ENCODE data around the gene STRIP1.
"Not testable (repeated sequence)": the region's sequence is repeated elsewhere in the genome, so short reads cannot be mapped to it uniquely, and the experiment has no call there.

Gene STRIP1

DNA sequence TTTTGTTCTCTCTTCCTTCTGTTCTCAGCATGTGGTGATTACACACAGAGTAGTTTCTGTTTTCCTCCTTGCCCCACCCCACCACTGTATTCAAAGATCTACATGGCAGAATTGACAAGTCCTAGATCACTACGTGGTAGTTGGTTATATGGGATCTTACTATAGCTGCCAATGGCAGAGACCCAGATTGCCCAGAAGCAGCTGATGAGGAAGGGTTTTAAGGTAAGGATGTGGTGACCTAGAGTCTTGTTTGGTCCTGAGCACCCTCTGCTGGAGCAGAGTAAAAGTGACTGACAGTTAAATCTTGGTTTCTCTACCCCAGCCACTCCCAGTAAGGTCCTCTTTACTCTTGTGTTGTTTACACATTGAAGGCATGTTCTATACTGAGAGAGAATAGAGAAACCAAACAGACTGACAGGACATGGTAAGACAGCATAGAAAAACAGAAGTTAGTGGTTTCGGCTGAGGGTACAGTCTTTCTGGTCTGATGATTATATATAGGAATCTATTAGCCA lies 22.8 kb upstream of the STRIP1 start:
- H3K36me3 ChIP-seq (ENCODE audit: control insufficient read depth, insufficient read depth, low read length) = peaks cover 74% of the 10 kb centered on the region
- H3K27ac ChIP-seq (ENCODE audit: low read depth, low read length) = no peak overlapping the region
- H3K4me1 ChIP-seq (ENCODE audit: control insufficient read depth, insufficient read depth, low read length) = peaks cover 11% of the 10 kb centered on the region
- H3K4me3 ChIP-seq (ENCODE audit: low read depth, low read length) = no peak overlapping the region
- no peaks in the 10 kb centered on the region for H3K9me3 ChIP-seq (ENCODE audit: control insufficient read depth, insufficient read depth, low read depth, low read length)
- no peaks in the 10 kb centered on the region for H3K27me3 ChIP-seq (ENCODE audit: control insufficient read depth, insufficient read depth, low read length)
- H3K9ac ChIP-seq (ENCODE audit: low read length) = no peak overlapping the region

DNA sequence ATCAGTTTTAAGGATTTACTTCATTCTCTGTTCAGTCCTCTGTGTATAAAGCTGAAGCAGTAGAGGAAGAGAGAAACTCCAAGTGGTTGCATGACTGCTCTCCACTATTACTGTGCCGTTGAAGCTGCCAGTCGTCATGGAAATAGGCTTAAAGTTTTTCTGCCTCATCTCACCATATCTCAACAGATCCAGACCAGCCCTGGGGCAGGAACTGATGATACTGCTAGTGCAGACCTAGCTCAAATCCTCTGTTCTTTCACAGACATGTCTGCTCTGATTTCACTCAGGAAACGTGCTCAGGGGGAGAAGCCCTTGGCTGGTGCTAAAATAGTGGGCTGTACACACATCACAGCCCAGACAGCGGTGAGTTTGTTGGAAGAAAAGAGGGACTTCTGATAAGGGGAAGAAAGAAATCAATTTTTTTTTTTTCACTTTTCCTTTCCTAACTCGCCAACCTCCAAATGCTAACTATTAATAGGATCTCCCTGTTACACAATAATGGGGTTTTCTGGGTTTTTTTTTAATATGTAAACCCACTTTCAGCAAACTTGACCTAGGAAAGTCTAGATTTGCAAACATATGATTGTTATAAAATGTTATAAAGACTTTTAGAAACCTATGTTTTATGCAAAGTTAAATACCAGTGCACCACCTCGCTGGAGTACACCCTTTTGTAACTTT lies 22.2 kb upstream of the STRIP1 start:
- H3K9ac ChIP-seq (ENCODE audit: low read length) = no peak overlapping the region
- no peak overlapping the region for H3K27ac ChIP-seq (ENCODE audit: low read depth, low read length)
- H3K4me1 ChIP-seq (ENCODE audit: control insufficient read depth, insufficient read depth, low read length) = peaks cover 5% of the 10 kb centered on the region
- H3K36me3 ChIP-seq (ENCODE audit: control insufficient read depth, insufficient read depth, low read length) = peaks cover 81% of the 10 kb centered on the region
- no peaks in the 10 kb centered on the region for H3K9me3 ChIP-seq (ENCODE audit: control insufficient read depth, insufficient read depth, low read depth, low read length)
- no peak overlapping the region for H3K4me3 ChIP-seq (ENCODE audit: low read depth, low read length)
- no peaks in the 10 kb centered on the region for H3K27me3 ChIP-seq (ENCODE audit: control insufficient read depth, insufficient read depth, low read length)

DNA sequence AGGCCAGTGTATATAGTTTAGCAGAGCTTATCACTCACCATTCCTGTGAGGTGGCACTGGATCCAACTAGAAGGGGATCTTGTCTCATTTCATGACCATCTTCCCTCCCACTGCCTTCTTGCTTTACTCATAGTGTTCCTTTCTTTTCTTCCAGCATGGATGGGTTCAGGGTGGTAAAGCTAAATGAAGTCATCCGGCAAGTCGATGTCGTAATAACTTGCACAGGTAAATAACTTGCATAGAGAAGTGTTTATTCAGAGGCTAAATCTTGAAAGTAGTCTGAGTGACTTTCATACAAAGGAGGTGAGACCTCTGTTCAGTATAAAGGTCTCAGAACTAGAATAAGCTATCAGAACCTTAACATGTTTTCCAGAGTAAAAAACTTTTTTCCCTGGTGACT lies 16.6 kb upstream of the STRIP1 start:
- Histone ChIP-seq H3K36me3 (ENCODE audit: control insufficient read depth, insufficient read depth, low read length) (peaks cover 97% of the 10 kb centered on the region), H3K9me3 (ENCODE audit: control insufficient read depth, insufficient read depth, low read depth, low read length) (no peaks in the 10 kb centered on the region), H3K4me1 (ENCODE audit: control insufficient read depth, insufficient read depth, low read length) (no peaks in the 10 kb centered on the region), H3K27ac (ENCODE audit: low read depth, low read length) (no peak overlapping the region), H3K27me3 (ENCODE audit: control insufficient read depth, insufficient read depth, low read length) (no peaks in the 10 kb centered on the region), H3K9ac (ENCODE audit: low read length) (no peak overlapping the region), H3K4me3 (ENCODE audit: low read depth, low read length) (no peak overlapping the region)

DNA sequence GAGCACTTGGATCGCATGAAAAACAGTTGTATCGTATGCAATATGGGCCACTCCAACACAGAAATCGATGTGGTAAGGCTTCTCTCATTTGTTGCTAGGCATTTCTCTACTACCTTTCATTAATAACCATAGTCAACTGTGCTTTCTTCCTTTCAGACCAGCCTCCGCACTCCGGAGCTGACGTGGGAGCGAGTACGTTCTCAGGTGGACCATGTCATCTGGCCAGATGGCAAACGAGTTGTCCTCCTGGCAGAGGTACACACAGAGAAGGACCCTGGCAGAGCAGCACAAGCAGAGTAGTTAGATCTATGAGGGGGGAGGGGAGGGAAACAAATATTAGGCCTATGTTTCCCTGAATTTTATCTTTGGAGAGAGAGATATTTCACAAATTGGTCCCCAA lies 16.0 kb upstream of the STRIP1 start:
- H3K36me3 ChIP-seq (ENCODE audit: control insufficient read depth, insufficient read depth, low read length) = peaks cover 97% of the 10 kb centered on the region
- no peak overlapping the region for H3K27ac ChIP-seq (ENCODE audit: low read depth, low read length)
- H3K27me3 ChIP-seq (ENCODE audit: control insufficient read depth, insufficient read depth, low read length) = no peaks in the 10 kb centered on the region
- H3K4me3 ChIP-seq (ENCODE audit: low read depth, low read length) = no peak overlapping the region
- H3K9me3 ChIP-seq (ENCODE audit: control insufficient read depth, insufficient read depth, low read depth, low read length) = no peaks in the 10 kb centered on the region
- H3K4me1 ChIP-seq (ENCODE audit: control insufficient read depth, insufficient read depth, low read length) = no peaks in the 10 kb centered on the region
- H3K9ac ChIP-seq (ENCODE audit: low read length) = no peak overlapping the region

DNA sequence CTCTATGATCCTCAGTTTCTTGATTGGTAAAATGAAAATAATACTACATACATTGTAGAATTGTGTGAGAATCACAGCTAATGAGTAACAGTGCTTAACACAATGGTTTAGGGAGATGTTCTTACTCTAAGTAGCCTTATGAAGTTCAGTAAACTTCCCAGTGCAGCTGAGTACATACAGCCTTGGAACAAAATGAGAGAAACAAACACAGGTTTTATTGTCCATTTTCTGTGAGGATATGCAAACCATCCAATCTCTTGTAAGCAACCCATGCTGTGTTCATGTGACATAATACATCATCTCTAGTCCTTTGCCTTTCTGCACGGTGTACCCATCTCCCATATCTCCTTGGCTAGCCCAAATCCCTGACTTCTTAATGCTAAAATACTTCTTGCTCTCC lies 14.7 kb upstream of the STRIP1 start:
- Histone ChIP-seq H3K9me3 (ENCODE audit: control insufficient read depth, insufficient read depth, low read depth, low read length) (no peaks in the 10 kb centered on the region), H3K4me3 (ENCODE audit: low read depth, low read length) (no peak overlapping the region), H3K27ac (ENCODE audit: low read depth, low read length) (no peak overlapping the region), H3K4me1 (ENCODE audit: control insufficient read depth, insufficient read depth, low read length) (no peaks in the 10 kb centered on the region), H3K27me3 (ENCODE audit: control insufficient read depth, insufficient read depth, low read length) (no peaks in the 10 kb centered on the region), H3K36me3 (ENCODE audit: control insufficient read depth, insufficient read depth, low read length) (peaks cover 100% of the 10 kb centered on the region), H3K9ac (ENCODE audit: low read length) (no peak overlapping the region)

DNA sequence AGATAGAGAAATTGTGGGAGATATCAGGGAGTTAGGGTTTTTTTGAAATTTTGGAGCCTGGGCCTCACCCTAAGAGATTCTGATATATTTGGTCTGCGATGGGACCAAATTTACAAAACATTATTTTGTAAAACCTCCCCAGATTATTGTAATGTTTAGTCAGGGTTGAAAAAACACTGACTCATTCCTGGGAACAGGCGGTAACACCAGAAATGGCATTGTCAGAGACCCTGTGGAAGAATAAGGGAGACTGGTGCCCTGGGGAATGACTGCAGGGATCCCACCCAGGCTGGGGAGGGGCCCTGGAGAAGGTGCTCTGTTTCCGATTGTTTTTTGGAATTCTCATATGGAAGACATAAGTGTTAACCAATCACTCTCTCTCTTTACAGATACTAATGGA lies 13.1 kb upstream of the STRIP1 start:
- Histone ChIP-seq H3K36me3 (ENCODE audit: control insufficient read depth, insufficient read depth, low read length) (peaks cover 90% of the 10 kb centered on the region), H3K27ac (ENCODE audit: low read depth, low read length) (no peak overlapping the region), H3K4me3 (ENCODE audit: low read depth, low read length) (no peak overlapping the region), H3K4me1 (ENCODE audit: control insufficient read depth, insufficient read depth, low read length) (no peaks in the 10 kb centered on the region), H3K9me3 (ENCODE audit: control insufficient read depth, insufficient read depth, low read depth, low read length) (no peaks in the 10 kb centered on the region), H3K9ac (ENCODE audit: low read length) (no peak overlapping the region), H3K27me3 (ENCODE audit: control insufficient read depth, insufficient read depth, low read length) (no peaks in the 10 kb centered on the region)

DNA sequence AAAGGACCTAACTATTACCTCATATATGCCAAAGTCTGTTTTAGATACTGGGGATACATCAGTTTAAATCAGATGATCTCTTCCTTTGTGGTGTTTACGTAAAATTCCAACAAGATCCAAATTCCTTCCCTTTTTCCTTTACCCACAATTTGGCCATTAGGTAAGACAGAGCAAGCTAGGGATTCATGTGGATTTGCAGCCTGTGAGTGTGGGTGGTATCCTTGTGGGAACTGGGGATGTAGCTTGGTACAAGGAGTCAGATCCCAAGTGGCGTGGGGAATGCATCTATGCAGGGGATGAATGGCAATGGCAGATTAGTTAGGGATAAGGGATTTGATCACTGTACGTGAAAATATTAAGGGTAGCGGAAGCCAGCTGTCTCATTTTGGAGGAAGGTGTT lies 9.8 kb upstream of the STRIP1 start:
- Histone ChIP-seq H3K9ac (ENCODE audit: low read length) (no peak overlapping the region), H3K36me3 (ENCODE audit: control insufficient read depth, insufficient read depth, low read length) (peaks cover 56% of the 10 kb centered on the region), H3K27ac (ENCODE audit: low read depth, low read length) (no peak overlapping the region), H3K4me3 (ENCODE audit: low read depth, low read length) (no peak overlapping the region), H3K27me3 (ENCODE audit: control insufficient read depth, insufficient read depth, low read length) (no peaks in the 10 kb centered on the region), H3K4me1 (ENCODE audit: control insufficient read depth, insufficient read depth, low read length) (no peaks in the 10 kb centered on the region), H3K9me3 (ENCODE audit: control insufficient read depth, insufficient read depth, low read depth, low read length) (no peaks in the 10 kb centered on the region)

DNA sequence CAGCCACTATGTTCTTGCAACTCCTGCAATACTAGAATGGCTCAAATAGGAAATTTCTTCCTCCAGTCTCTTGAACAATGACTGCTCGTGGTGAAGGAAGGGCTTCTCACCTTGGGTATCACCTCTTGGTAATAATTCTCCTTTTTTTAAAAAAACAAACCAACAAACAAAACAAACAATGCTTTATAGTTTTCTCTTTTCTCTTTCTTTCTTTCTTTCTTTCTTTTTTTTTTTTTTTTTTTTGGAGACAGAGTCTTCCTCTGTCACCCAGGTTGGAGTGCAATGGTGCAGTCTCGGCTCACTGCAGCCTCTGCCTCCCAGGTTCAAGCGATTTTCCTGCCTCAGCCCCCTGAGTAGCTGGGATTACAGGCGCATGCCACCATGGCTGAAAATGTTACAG lies 3.7 kb upstream of the STRIP1 start:
- not testable (repeated sequence) for H3K9me3 ChIP-seq (ENCODE audit: control insufficient read depth, insufficient read depth, low read depth, low read length); H3K27me3 ChIP-seq (ENCODE audit: control insufficient read depth, insufficient read depth, low read length); H3K9ac ChIP-seq (ENCODE audit: low read length); H3K27ac ChIP-seq (ENCODE audit: low read depth, low read length); H3K36me3 ChIP-seq (ENCODE audit: control insufficient read depth, insufficient read depth, low read length); H3K4me3 ChIP-seq (ENCODE audit: low read depth, low read length)
- peaks cover 24% of the 10 kb centered on the region for H3K4me1 ChIP-seq (ENCODE audit: control insufficient read depth, insufficient read depth, low read length)

DNA sequence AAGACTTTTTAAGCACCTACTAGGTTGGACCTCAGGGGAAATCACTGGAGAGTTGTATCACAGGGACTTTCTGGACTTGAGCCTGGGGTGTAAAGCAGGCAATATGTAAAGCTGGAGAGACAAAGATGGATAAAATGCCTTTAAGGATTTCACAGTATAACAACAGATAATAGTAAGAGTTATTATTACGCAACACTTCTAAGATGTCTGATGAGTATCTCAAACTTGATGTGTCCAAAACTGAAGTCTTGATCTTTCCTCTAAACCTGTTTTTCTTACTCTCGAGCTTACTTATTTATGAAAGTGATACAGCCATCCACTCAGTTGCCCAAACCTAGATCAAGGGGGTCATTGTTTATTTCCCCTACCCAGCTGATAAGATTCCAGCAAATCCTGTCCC lies 2.1 kb upstream of the STRIP1 start:
- Histone ChIP-seq H3K9me3 (ENCODE audit: control insufficient read depth, insufficient read depth, low read depth, low read length) (no peaks in the 10 kb centered on the region), H3K27me3 (ENCODE audit: control insufficient read depth, insufficient read depth, low read length) (no peaks in the 10 kb centered on the region), H3K4me3 (ENCODE audit: low read depth, low read length) (no peak overlapping the region), H3K36me3 (ENCODE audit: control insufficient read depth, insufficient read depth, low read length) (peaks cover 3% of the 10 kb centered on the region), H3K9ac (ENCODE audit: low read length) (no peak overlapping the region), H3K27ac (ENCODE audit: low read depth, low read length) (no peak overlapping the region), H3K4me1 (ENCODE audit: control insufficient read depth, insufficient read depth, low read length) (peaks cover 26% of the 10 kb centered on the region)

DNA sequence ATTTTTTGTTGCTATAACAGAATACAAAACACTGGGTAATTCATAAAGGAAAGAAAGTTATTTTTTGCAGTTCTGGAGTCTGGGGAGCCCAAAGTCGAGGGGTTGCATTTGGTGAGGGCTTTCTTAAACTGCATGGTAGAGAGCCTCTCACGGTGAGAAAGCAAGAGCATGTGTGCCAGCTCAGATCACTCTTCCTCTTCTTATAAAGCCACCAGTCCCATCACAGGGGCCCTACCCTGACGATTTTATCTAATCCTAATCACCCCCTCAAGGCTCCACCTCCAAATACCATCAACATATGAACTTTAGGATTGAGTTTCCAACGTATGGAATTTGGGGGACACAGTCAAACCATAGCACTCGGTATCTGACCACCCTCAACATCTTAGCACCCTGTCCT lies 1.0 kb upstream of the STRIP1 start:
- peaks cover 12% of the 10 kb centered on the region for H3K36me3 ChIP-seq (ENCODE audit: control insufficient read depth, insufficient read depth, low read length)
- H3K4me3 ChIP-seq (ENCODE audit: low read depth, low read length) = no peak overlapping the region
- H3K9me3 ChIP-seq (ENCODE audit: control insufficient read depth, insufficient read depth, low read depth, low read length) = no peaks in the 10 kb centered on the region
- H3K27ac ChIP-seq (ENCODE audit: low read depth, low read length) = no peak overlapping the region; the same call in 1 of the 2 replicates
- peaks cover 26% of the 10 kb centered on the region for H3K4me1 ChIP-seq (ENCODE audit: control insufficient read depth, insufficient read depth, low read length)
- H3K9ac ChIP-seq (ENCODE audit: low read length) = no peak overlapping the region
- H3K27me3 ChIP-seq (ENCODE audit: control insufficient read depth, insufficient read depth, low read length) = no peaks in the 10 kb centered on the region

DNA sequence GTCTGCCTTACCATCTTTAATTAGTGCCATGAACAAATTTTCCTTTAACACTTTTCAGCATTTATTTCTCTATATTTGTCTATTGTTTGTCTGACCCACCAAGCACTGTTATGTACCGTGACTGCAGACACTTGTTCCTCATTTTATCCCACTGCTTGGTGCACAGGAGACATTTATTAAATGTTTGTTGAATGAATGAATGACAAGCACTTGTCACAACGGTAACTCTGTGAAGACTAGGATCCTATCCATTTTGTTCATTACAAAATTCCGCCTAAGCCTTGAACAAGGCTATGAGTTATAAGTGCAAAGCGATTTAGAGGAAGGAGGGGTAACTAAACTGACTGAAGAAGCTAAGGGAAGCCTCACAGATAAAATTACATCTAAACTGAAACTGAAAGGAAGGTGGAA lies 379 bp upstream of the STRIP1 start:
- Histone ChIP-seq H3K27ac (ENCODE audit: low read depth, low read length) (peak overlapping the region; percentile 17), H3K27me3 (ENCODE audit: control insufficient read depth, insufficient read depth, low read length) (no peaks in the 10 kb centered on the region)

More for the DNA sequence above, 379 bp upstream of the STRIP1 start:
- Histone ChIP-seq H3K36me3 (ENCODE audit: control insufficient read depth, insufficient read depth, low read length) (peaks cover 18% of the 10 kb centered on the region), H3K4me1 (ENCODE audit: control insufficient read depth, insufficient read depth, low read length) (peaks cover 26% of the 10 kb centered on the region), H3K9ac (ENCODE audit: low read length) (no peak overlapping the region), H3K4me3 (ENCODE audit: low read depth, low read length) (peak overlapping the region; percentile 70), H3K9me3 (ENCODE audit: control insufficient read depth, insufficient read depth, low read depth, low read length) (no peaks in the 10 kb centered on the region)
